GM13977 (cell line): ENCODE data around the gene MXD3.
"Not testable (repeated sequence)": the region's sequence is repeated elsewhere in the genome, so short reads cannot be mapped to it uniquely, and the experiment has no call there.

ENCODE experiments used
- DNase-seq: peaks from one replicate; pipeline ENCODE4 v3.0.0; 2012; ENCODE audit warnings: low spot score
- in situ Hi-C: fragments of 300-500 bp; cut with MboI; formaldehyde crosslinking; loops from one replicate; pipeline ENCODE4 v1.12.0; 2022; ENCODE audit warnings: low sequenced_read_pairs, low pct_unique_long_range_greater_than_20kb, mixed read lengths, inconsistent platforms; ENCODE audit not compliant: unreplicated experiment
- TF ChIP-seq, protein P1 (sequence below): IDR thresholded peaks from 2 replicates; pipeline ENCODE4 v1.5.1; 2012; ENCODE audit warnings: mild to moderate bottlenecking, control low read depth; ENCODE audit not compliant: insufficient read depth; ENCODE audit errors: extremely low read depth, missing control alignments

Gene MXD3

DNA sequence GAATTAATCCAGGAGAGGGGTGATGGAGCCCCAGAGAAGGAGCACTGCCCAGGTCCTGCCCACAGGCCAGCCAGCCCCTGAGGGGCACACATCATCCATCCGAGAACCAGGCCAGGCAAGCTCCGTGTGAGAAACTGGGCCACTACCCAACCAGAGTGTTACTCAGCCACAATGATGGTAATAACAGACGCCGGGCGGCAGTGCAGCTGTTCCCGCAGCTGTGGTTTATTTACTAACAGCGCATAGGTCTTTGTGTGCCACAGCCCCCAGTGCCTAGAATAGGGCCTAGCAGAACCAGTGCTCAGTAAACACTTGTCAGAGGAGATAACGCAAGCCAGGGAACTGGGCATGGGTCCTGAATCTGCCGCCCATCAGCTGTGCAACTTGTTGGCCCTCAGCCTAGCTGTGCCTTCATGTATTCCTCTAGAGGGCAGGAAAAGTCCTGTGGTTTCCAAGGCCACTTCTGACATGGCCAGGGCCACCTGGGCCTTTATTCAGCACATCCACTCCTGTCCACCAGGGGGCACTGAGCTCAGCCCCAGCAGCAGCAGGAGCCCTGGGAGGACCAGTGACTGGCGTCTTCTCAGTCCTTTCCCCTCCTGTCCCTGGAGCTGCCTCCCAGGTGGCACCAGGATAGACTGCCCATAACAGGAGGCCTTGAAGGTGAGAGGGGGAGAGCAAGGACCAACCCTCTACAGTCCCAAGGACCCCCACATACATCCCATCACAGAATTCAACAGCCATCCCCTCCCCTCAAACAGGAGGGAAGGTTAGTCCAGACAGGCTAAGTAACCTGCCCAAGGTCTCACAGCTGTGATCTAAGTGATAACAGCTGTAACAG is 2.1 kb downstream of the MXD3 start:
- DNase-seq: peak; percentile 79
- in situ Hi-C loops: no loop called here
- TF ChIP-seq, protein P1, sequence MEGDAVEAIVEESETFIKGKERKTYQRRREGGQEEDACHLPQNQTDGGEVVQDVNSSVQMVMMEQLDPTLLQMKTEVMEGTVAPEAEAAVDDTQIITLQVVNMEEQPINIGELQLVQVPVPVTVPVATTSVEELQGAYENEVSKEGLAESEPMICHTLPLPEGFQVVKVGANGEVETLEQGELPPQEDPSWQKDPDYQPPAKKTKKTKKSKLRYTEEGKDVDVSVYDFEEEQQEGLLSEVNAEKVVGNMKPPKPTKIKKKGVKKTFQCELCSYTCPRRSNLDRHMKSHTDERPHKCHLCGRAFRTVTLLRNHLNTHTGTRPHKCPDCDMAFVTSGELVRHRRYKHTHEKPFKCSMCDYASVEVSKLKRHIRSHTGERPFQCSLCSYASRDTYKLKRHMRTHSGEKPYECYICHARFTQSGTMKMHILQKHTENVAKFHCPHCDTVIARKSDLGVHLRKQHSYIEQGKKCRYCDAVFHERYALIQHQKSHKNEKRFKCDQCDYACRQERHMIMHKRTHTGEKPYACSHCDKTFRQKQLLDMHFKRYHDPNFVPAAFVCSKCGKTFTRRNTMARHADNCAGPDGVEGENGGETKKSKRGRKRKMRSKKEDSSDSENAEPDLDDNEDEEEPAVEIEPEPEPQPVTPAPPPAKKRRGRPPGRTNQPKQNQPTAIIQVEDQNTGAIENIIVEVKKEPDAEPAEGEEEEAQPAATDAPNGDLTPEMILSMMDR: peak; percentile 91

DNA sequence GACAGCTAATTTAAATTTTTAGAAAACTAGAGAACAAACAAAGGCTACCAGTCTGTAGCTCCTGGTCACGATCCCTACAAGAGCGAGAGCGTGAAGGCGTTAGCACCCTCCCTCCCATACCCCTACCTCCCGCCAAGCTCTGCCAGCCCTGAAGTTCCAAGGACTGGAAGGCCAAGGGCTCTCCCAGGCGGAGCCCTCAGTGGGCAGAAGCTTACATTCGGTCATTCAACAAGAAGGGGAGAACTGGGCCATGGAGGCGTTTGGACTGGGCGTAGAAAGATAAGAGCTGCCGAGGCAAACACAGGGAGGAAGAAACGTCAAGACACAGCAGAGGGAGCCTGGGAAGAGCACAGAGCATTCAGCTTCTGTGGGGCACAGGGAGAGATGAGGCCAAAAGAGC is 3.0 kb downstream of the MXD3 start:
- TF ChIP-seq, protein P1: no peak
- no peak for DNase-seq

DNA sequence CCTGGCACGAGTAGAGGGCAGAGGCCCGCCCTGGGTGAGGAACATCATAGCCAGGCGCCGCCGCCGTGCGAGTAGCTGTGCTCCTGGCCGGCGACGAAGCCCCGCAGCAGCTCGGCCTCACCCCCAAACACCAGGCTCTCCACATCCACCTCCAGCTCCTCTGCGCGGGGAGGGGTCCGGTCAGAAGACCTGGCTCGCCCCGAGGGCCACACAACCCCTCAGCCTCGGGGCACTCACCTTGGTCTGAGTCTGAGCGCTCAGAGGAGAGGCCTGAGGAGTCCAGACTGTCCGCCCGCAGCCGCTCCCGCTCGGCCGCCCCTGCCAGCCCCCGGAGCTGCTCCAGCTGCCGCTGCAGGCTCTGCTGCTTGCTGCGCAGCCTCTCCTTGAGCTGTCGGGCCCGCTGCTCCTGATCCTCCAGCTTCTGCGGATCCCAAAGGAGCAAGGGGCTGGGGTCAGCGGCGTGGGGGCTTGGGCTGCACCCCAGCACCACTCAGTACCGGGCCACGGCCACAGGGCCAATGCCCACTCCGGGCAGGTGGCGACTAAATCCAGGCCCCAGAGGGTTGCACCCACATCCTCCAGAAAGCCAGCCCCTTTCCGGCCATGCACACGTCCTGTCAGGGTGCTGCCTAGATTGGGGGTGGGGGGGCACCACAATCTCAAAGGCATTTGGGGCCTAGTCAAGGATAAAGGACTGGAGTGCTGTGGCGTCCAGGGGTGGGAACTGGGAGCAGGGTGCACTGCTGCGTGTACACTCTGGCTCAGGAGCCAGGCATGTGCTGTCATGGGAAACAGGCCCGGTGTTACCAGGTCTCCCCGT is 3.9 kb downstream of the MXD3 start:
- TF ChIP-seq, protein P1: no peak
- DNase-seq: no peak
- in situ Hi-C loops: no loop called here

More for the DNA sequence above, 3.0 kb downstream of the MXD3 start:
- in situ Hi-C loops: no loop called here

DNA sequence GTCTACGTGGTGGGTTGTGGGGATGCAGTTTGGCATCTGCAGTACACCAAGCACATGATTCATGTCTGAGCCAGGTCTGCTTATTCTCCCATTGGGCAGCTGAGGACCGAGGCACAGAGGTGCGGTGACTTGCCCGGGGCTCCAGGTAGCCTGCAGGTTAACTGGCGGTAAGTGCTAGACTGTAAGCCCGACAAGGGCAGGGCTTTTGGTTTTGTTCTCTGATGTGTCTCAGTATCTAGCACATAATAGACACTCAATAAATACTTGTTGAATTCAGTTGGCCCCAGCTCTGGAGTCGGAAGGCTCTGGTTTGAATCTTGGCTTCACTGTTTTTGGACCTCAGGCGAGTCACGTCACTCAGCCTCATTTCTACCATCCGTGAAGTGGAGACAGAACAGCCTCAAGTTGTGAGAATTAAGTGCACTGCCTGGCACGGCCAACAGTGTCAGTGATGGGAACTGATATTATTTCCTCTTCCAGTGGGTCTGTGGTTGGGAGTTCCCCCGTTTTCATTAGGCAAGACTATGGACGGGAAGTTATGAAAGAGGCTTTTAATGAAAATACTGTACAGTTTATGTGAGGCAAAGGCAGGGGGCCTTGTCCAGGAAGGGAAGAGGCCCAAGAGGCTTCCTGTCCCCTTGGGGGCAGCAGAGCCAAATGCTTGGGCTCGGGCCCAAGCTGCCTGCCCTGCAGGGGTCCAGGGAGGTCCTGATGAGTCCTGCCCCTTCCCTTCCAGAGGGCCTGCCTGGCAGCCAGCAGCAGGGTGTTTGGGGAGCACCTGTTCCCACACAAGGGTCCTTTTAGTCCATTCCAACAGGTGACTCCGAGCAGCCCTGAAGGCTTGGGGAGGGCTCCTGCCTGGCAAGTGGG is 4.8 kb downstream of the MXD3 start:
- in situ Hi-C loops: no loop called here
- TF ChIP-seq, protein P1: no peak
- DNase-seq: no peak

DNA sequence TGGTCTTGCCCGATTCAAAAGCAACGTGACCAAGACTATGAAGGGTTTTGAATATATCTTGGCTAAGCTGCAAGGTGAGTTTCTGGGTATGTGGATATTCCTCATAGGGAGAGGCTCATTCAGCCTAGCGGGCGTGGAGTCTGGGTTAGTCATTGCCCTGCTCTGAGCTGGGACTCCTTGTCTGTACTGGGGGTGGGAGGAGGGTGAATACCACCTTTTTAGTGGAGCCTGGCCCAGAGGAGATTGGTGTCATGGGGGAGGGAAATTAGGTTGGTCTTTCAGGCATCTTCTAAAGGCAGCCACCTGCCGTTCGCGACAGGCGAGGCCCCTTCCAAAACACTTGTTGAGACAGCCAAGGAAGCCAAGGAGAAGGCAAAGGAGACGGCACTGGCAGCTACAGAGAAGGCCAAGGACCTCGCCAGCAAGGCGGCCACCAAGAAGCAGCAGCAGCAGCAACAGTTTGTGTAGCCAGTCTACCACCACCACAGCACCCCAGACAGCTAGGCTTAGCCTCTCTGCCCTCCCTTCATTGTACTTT is 5.5 kb downstream of the MXD3 start:
- in situ Hi-C loops, DNase-seq: not testable (repeated sequence)

DNA sequence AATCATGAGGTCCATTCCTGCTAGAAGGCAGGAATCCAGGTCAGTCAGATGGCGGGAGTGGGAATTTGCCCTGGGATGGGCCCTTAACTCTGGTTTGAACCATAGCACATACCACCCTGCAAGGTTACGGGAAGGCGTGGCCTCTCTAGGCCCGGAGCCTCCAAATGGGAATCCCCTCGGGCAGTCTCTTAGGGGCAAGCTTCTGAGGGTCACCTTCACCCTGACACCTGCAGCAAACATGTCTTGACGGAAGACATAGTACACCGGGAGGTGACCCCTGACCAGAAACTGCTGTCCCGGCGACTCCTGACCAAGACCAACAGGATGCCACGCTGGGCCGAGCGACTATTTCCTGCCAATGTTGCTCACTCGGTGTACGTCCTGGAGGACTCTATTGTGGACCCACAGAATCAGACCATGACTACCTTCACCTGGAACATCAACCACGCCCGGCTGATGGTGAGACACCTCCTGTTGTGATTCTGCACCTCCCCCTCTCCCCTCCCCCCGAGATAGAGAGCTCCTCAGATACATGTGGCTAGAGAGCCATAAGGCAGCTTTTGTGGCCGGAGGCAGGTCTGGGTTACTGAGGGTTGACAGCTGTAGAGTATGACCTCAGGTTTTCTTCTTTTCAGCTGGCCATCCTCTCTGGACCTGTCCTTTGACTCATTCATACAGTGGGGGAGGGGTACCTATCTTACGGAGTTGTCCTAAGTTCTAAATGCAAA is 7.1 kb downstream of the MXD3 start:
- no peak for DNase-seq
- TF ChIP-seq, protein P1: no peak
- in situ Hi-C loops: no loop called here
